ENCODE data around the gene NPBWR2. TPM values are rescaled to one million over a fixed set of nuclear protein-coding genes. Genes with fewer than 3 reads are reported as not detected.

Gene NPBWR2
- total RNA-seq, 1 experiment from 2014 or later: not detected

GRCh38 chr20:64077541-64077875 is 29.9 kb downstream of the NPBWR2 start:
- Histone ChIP-seq H4K20me1 (ENCODE audit: insufficient read depth) (no peaks in the 10 kb centered on the region), H3K79me2 (ENCODE audit: insufficient read depth, low read length) (peaks cover 9% of the 10 kb centered on the region; the same call in 1 of the 2 replicates), H3K36me3 (ENCODE audit: control insufficient read depth in 1 of 2, insufficient read depth in 2 of 2, low read length in 2 of 2) (no peaks in the 10 kb centered on the region), H3K9me2 (ENCODE audit: insufficient read depth) (no peaks in the 10 kb centered on the region), H3K27me3 (ENCODE audit: insufficient read depth, low read length) (no peaks in the 10 kb centered on the region), H3K27ac (ENCODE audit: low read depth, low read length) (no peak overlapping the region), H3K9ac (ENCODE audit: low read length) (no peak overlapping the region), H2AFZ (ENCODE audit: low read depth, low read length, poor library complexity, severe bottlenecking) (no peak overlapping the region), H3K4me2 (ENCODE audit: low read length) (no peak overlapping the region), H3K9me3 (ENCODE audit: control insufficient read depth in 1 of 2, insufficient read depth in 1 of 2, low read depth in 1 of 2, low read length in 2 of 2) (no peaks in the 10 kb centered on the region), H3K4me1 (ENCODE audit: control insufficient read depth in 1 of 2, insufficient read depth in 2 of 2, low read length in 2 of 2) (peaks cover 9 to 14% of the 10 kb centered on the region in 2 experiments), H3K4me3 (replicated peaks in 1 of 2; ENCODE audit: low read depth in 1 of 2, low read length in 2 of 2) (no peak overlapping the region)
- intact Hi-C loops (cut with micrococcal nuclease): no loop called here
- ATAC-seq (no peak), DNase-seq (ENCODE audit: low read depth, low spot score) (no peak)
- RAD21 ChIA-PET (ENCODE audit: low non-redundant PET in 1 of 2, low total read pairs in 2 of 2, uncharacterized antibody in 2 of 2, unreplicated experiment in 2 of 2): no interaction called here
- no TSS peak for BruUV-seq (replicated peaks)
- CTCF ChIA-PET: no interaction called here
- POLR2A ChIA-PET: no interaction called here
- TF ChIP-seq ELF1 (IDR thresholded peaks at IDR 0.05; ENCODE audit: borderline replicate concordance, low read depth) (no peak), CEBPB (IDR thresholded peaks at IDR 0.05; ENCODE audit: low read depth) (no peak), FOSL1 (IDR thresholded peaks at IDR 0.05; ENCODE audit: low read depth) (no peak), POLR2A (IDR thresholded peaks at IDR 0.05; ENCODE audit: borderline replicate concordance, extremely low read depth, insufficient read depth, insufficient read length) (no peak), SP1 (IDR thresholded peaks at IDR 0.05; ENCODE audit: low read depth) (no peak), ZBTB33 (IDR thresholded peaks at IDR 0.05; ENCODE audit: extremely low read depth, insufficient replicate concordance, low read length) (no peak), EZH2 (IDR thresholded peaks at IDR 0.05) (no peak), RAD21 (IDR thresholded peaks at IDR 0.05; ENCODE audit: low read depth) (no peak), ZNF274 (IDR thresholded peaks at IDR 0.05; ENCODE audit: low read depth, low read length) (no peak), EGR1 (IDR thresholded peaks at IDR 0.05; ENCODE audit: low read depth) (no peak), SRF (IDR thresholded peaks at IDR 0.05; ENCODE audit: low read depth) (no peak), SIN3A (IDR thresholded peaks at IDR 0.05; ENCODE audit: low read depth) (no peak), CBX3 (IDR thresholded peaks at IDR 0.05; ENCODE audit: low read depth) (no peak), POLR2AphosphoS5 (IDR thresholded peaks at IDR 0.05; ENCODE audit: low read depth, low read length) (no peak), TCF7L2 (IDR thresholded peaks at IDR 0.05; ENCODE audit: borderline replicate concordance, extremely low read depth, insufficient read depth, insufficient read length) (no peak), ATF3 (IDR thresholded peaks at IDR 0.05) (no peak), EZH2phosphoT487 (IDR thresholded peaks at IDR 0.05; ENCODE audit: borderline replicate concordance) (no peak)
